Activated CD4-positive, alpha-beta T cell treated with anti-CD3 and anti-CD28 coated beads, Interleukin-10, Interleukin-2, amounts not matched to agents 100 ng/mL and 50 ng/mL, durations not matched to agents 16 hours and 8 hours (primary cell): ENCODE data around the gene TRPC4AP.
A peak's percentile ranks its signal among the peaks of the same experiment; 100 is the strongest.

Experiments
- DNase-seq: peaks from one replicate; pipeline ENCODE4 v3.0.0-alpha.2; 2020

TRPC4AP gene

GRCh38 chr20:34986311-34987287, 106.0 kb downstream of the TRPC4AP start:
- no peak for DNase-seq

- no peak for DNase-seq
These were observed 106.9 kb downstream of the TRPC4AP start for GRCh38 chr20:34985461-34986310.

- DNase-seq = no peak
These were observed 107.8 kb downstream of the TRPC4AP start for GRCh38 chr20:34984756-34985261.

- no peak for DNase-seq
These were observed 108.4 kb downstream of the TRPC4AP start for GRCh38 chr20:34983995-34984735.

DNA sequence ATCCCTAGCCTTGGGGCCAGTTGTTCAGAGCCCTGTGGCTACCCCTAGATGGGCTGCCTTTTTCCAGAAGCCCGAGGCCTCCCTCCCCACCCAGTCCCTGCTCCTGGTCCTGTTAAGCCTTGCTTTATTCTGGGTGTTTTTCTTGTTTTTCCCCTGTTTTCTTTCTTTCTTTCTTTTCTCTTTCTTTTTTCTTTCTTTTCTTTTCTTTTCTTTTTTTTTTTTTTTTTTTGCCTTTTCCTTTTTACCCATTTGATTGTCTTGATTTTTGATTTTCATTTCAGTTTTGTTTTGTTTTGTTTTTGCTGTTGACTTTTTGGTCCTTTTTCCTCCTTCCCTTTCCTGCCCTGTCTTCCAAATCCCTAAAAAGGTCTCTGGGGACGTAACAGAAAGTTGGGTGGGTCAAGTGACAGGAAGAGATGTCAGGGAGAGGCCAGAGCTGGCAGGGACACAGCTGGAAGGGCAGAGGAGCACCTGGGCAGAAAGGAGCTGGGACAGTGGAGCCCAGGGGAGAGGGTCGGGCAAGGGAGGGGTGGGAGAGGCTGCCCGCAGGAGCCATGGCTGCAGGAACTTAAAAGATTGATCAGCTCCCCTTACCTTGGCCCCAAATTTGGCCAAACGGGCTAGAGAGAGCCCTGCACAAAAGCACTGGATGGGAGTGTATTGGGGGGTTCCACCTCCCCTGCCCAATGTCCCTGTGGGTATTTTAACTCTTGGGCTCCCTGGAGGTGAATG, 109.4 kb downstream of the TRPC4AP start:
- no peak for DNase-seq

- DNase-seq = no peak
These were observed 110.1 kb downstream of the TRPC4AP start for GRCh38 chr20:34982270-34983088.

GRCh38 chr20:34980543-34981233, 111.9 kb downstream of the TRPC4AP start:
- DNase-seq = no peak

- peak; percentile 9 for DNase-seq
These were observed 113.0 kb downstream of the TRPC4AP start for GRCh38 chr20:34979366-34980153.

DNA sequence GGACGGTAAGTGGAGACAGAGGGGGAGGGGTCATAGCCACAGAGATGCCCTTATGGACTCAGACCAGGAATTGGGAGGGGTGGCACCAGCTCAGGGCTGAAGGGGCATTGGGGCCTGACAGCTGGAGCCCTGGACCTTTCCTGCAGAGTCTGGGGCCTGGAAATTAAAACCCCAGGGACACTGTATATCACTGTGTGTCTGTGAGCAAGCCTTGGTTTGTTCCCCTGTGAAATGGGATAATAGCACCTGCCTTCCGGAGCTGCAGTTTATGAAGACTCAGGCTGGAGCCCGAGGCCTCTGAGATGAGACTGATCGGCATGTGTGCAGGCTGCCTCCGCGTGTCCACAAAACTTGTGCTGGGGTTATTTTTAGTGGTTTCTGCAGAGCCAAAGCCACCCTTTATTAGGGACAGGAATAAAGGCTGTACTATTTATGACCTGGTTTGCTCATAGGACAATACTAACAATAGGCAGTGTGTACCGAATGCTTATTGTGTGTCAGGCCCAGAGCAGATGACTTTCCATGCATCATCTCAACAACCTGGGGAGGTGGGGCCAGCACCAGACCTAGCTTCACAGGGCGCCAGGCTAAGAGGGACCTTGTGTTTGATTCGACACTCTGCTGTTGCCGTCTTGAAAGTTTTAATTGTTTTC, 114.4 kb downstream of the TRPC4AP start:
- DNase-seq = no peak

DNA sequence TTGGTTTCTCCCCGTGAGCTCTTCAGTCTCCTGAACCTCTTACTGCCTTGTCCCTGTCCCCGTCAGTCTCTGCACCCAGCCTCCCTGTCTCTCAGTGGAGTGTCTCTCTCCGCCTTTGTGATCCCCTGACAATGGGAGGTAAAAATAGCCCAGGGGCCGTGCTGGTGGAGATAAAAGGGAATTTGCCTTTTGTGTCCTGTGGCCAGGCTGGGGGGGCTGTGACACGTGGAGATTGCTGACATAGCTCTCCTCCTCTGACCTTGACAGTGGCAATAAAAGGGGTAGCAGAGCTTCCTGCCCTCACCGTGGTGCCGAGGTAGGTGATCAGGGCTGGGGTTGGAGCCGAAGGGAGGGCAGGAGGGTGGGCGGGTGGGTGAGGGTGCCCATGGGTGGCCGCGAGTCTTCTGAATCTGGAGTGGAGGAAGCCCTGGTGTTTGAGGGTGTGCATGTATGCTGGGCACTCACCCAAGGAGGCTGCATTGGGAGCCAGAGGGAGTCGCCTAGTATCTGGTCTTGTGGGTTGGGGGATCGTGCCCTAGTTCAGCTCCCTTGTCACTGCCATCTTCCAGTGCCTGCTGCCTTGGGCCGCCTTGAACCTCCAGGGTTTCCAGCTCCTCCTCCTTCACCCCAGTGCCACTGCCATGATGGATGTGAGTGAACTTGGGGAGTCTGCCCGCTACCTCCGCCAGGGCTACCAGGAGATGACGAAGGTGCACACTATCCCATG, 115.1 kb downstream of the TRPC4AP start:
- no peak for DNase-seq

- no peak for DNase-seq
These were observed 116.3 kb downstream of the TRPC4AP start for GRCh38 chr20:34976286-34976685.

- no peak for DNase-seq
These were observed 118.4 kb downstream of the TRPC4AP start for GRCh38 chr20:34974246-34974645.

- DNase-seq = no peak
These were observed 120.9 kb downstream of the TRPC4AP start for GRCh38 chr20:34971561-34972235.

- DNase-seq = no peak
These were observed 121.6 kb downstream of the TRPC4AP start for GRCh38 chr20:34970846-34971560.

DNA sequence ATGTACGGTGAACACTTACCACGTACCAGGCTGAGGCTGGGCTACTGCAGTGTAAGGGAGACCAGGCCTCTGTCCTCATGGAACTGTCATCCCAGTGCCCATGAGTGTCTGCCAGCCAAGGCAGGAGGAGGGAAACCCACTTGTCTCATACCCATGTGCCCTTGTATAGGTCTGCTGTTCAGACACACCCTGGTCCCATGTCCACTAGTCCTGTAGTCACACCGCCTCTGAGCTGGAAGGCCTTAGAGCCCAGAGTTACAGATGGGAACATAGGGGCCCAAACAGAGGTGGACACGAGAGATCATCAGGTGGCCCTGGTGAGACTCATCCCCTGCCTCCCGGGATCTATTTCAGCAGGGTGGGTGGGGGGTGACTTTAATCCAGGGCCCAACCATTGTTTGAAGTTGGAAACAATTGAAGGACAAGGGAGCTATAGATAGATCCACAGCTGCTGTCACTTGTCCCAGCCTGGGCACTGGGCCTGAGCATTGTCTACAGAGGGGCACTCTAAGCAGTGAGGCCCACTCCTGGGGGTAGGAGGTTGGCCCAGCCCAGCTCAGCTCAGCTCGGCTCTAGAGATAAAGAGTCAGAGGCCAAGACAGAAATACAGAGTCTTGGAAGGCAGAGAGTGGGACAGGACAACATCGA, 122.3 kb downstream of the TRPC4AP start:
- DNase-seq = no peak

- no peak for DNase-seq
These were observed 124.4 kb downstream of the TRPC4AP start for GRCh38 chr20:34968042-34968775.
